ENCODE data around the gene GAS2L2.
"Not testable (repeated sequence)": the region's sequence is repeated elsewhere in the genome, so short reads cannot be mapped to it uniquely, and the experiment has no call there.

The GAS2L2 gene

GRCh38 chr17:35773679-35774425 lies 20.8 kb upstream of the GAS2L2 start:
- no peak for DNase-seq (ENCODE audit: low read depth in 2 of 2, low spot score in 1 of 2)

GRCh38 chr17:35773129-35773528 lies 20.1 kb upstream of the GAS2L2 start:
- DNase-seq (ENCODE audit: low read depth in 2 of 2, low spot score in 1 of 2): no peak

GRCh38 chr17:35769895-35770486 lies 17.0 kb upstream of the GAS2L2 start:
- DNase-seq (ENCODE audit: low read depth in 2 of 2, low spot score in 1 of 2): no peak

- no peak for DNase-seq (ENCODE audit: low read depth in 2 of 2, low spot score in 1 of 2)
Measured at GRCh38 chr17:35768797-35769196, 15.8 kb upstream of the GAS2L2 start.

- DNase-seq (ENCODE audit: low read depth in 2 of 2, low spot score in 1 of 2): no peak
Measured at GRCh38 chr17:35766903-35767510, 14.0 kb upstream of the GAS2L2 start.

GRCh38 chr17:35766489-35766877 lies 13.4 kb upstream of the GAS2L2 start:
- DNase-seq (ENCODE audit: low read depth in 2 of 2, low spot score in 1 of 2): no peak

GRCh38 chr17:35765756-35766488 lies 12.9 kb upstream of the GAS2L2 start:
- no peak for DNase-seq (ENCODE audit: low read depth in 2 of 2, low spot score in 1 of 2)

- no peak for DNase-seq (ENCODE audit: low read depth in 2 of 2, low spot score in 1 of 2)
Measured at GRCh38 chr17:35765086-35765710, 12.2 kb upstream of the GAS2L2 start.

- DNase-seq (ENCODE audit: low read depth in 2 of 2, low spot score in 1 of 2): peak; percentile 58 to 68
Measured at GRCh38 chr17:35764123-35764991, 11.3 kb upstream of the GAS2L2 start.

- DNase-seq (ENCODE audit: low read depth in 2 of 2, low spot score in 1 of 2): no peak
Measured at GRCh38 chr17:35763767-35764122, 10.7 kb upstream of the GAS2L2 start.

GRCh38 chr17:35761601-35762000 lies 8.6 kb upstream of the GAS2L2 start:
- DNase-seq (ENCODE audit: low read depth in 2 of 2, low spot score in 1 of 2): no peak

GRCh38 chr17:35760587-35760986 lies 7.5 kb upstream of the GAS2L2 start, which contains the start of gene C17orf50:
Gene C17orf50 (plus strand): TSS chr17:35760887. CDS start chr17:35760942, 55 bp downstream.
- no peak for DNase-seq (ENCODE audit: low read depth in 2 of 2, low spot score in 1 of 2)

- no peak for DNase-seq (ENCODE audit: low read depth in 2 of 2, low spot score in 1 of 2)
Measured at GRCh38 chr17:35757243-35757642, 4.2 kb upstream of the GAS2L2 start.

GRCh38 chr17:35752471-35752870 lies 568 bp downstream of the GAS2L2 start:
- DNase-seq (ENCODE audit: low read depth in 2 of 2, low spot score in 1 of 2): no peak

GRCh38 chr17:35751541-35751940 lies 1.5 kb downstream of the GAS2L2 start:
- DNase-seq (ENCODE audit: low read depth in 2 of 2, low spot score in 1 of 2): not testable (repeated sequence)

GRCh38 chr17:35750526-35751395 lies 2.3 kb downstream of the GAS2L2 start:
- DNase-seq (ENCODE audit: low read depth in 2 of 2, low spot score in 1 of 2): no peak

GRCh38 chr17:35749560-35750412 lies 3.3 kb downstream of the GAS2L2 start:
- no peak for DNase-seq (ENCODE audit: low read depth in 2 of 2, low spot score in 1 of 2)

- DNase-seq (ENCODE audit: low read depth in 2 of 2, low spot score in 1 of 2): no peak
Measured at GRCh38 chr17:35748979-35749378, 4.1 kb downstream of the GAS2L2 start.
